IgD-negative memory B cell (primary cell): Measurements from ENCODE around the gene PBX1. TPM values are rescaled to one million over a fixed set of nuclear protein-coding genes. Genes with fewer than 3 reads are reported as not detected.

Source experiments
- H3K27ac Mint-ChIP-seq, 3 donors: one replicate each; pipeline ENCODE4 v1.8.0; 2020 to 2022; ENCODE audit warnings: mild to moderate bottlenecking in 3 of 3, mixed read lengths in 3 of 3, moderate library complexity in 1 of 3
- H3K27me3 Mint-ChIP-seq: one replicate; pipeline ENCODE4 v1.8.0; 2021; ENCODE audit warnings: mixed read lengths
- H3K36me3 Mint-ChIP-seq: one replicate; pipeline ENCODE4 v1.8.0; 2020; ENCODE audit warnings: mild to moderate bottlenecking, mixed read lengths
- H3K4me1 Mint-ChIP-seq, 3 donors: one replicate each; pipeline ENCODE4 v1.8.0; 2020 to 2022; ENCODE audit warnings: mixed read lengths in 3 of 3, mild to moderate bottlenecking in 1 of 3
- H3K4me3 Mint-ChIP-seq, 4 donors: one replicate each; pipeline ENCODE4 v1.8.0; 2020 to 2022; ENCODE audit warnings: mild to moderate bottlenecking in 4 of 4, mixed read lengths in 4 of 4, moderate library complexity in 3 of 4
- H3K9me3 Mint-ChIP-seq, 3 donors: one replicate each; pipeline ENCODE4 v1.8.0; 2020 to 2021; ENCODE audit warnings: mixed read lengths in 3 of 3, mild to moderate bottlenecking in 1 of 3
- polyA plus RNA-seq: library from polyadenylated mRNA; unstranded; fragments of 300-500 nt; fragmentation: Illumina TruSeq; gene quantifications from one replicate; pipeline ENCODE4 v1.2.3, GENCODE V29; 2021

The PBX1 gene
- polyA plus RNA-seq, 1 donor from 2014 or later: 0.34 TPM

GRCh38 chr1:164703463-164703862 is 144.5 kb downstream of the PBX1 start:
- H3K36me3 Mint-ChIP-seq: no peaks in the 10 kb centered on the region
- H3K9me3 Mint-ChIP-seq: no peaks in the 10 kb centered on the region
- no peak overlapping the region for H3K27ac Mint-ChIP-seq
- no peak overlapping the region for H3K4me3 Mint-ChIP-seq
- H3K27me3 Mint-ChIP-seq: peaks cover 6% of the 10 kb centered on the region
- H3K4me1 Mint-ChIP-seq: no peaks in the 10 kb centered on the region

- Mint-ChIP-seq H3K36me3 (no peaks in the 10 kb centered on the region), H3K4me3 (no peak overlapping the region), H3K9me3 (no peaks in the 10 kb centered on the region), H3K27ac (no peak overlapping the region), H3K4me1 (no peaks in the 10 kb centered on the region), H3K27me3 (peaks cover 6% of the 10 kb centered on the region)
Observed at GRCh38 chr1:164703960-164704411, 145.0 kb downstream of the PBX1 start.

GRCh38 chr1:164704954-164705353 is 146.0 kb downstream of the PBX1 start:
- peaks cover 6% of the 10 kb centered on the region for H3K27me3 Mint-ChIP-seq
- no peak overlapping the region for H3K4me3 Mint-ChIP-seq

GRCh38 chr1:164706606-164706987 is 147.6 kb downstream of the PBX1 start:
- no peaks in the 10 kb centered on the region for H3K4me1 Mint-ChIP-seq
- H3K9me3 Mint-ChIP-seq: no peaks in the 10 kb centered on the region
- H3K27ac Mint-ChIP-seq: no peak overlapping the region
- H3K27me3 Mint-ChIP-seq: peaks cover 8% of the 10 kb centered on the region
- no peak overlapping the region for H3K4me3 Mint-ChIP-seq
- H3K36me3 Mint-ChIP-seq: no peaks in the 10 kb centered on the region

More at GRCh38 chr1:164704954-164705353, 146.0 kb downstream of the PBX1 start:
- H3K36me3 Mint-ChIP-seq: no peaks in the 10 kb centered on the region
- H3K9me3 Mint-ChIP-seq: no peaks in the 10 kb centered on the region
- no peaks in the 10 kb centered on the region for H3K4me1 Mint-ChIP-seq
- H3K27ac Mint-ChIP-seq: no peak overlapping the region

- Mint-ChIP-seq H3K9me3 (peaks cover 0 to 2% (median 0%) of the 10 kb centered on the region in 3 donors), H3K4me1 (no peaks in the 10 kb centered on the region), H3K4me3 (no peak overlapping the region)
Observed at GRCh38 chr1:164707868-164708331, 148.9 kb downstream of the PBX1 start.

GRCh38 chr1:164708596-164708995 is 149.6 kb downstream of the PBX1 start:
- peaks cover 0 to 2% (median 0%) of the 10 kb centered on the region in 3 donors for H3K9me3 Mint-ChIP-seq
- no peak overlapping the region for H3K27ac Mint-ChIP-seq
- peaks cover 9% of the 10 kb centered on the region for H3K27me3 Mint-ChIP-seq
- no peak overlapping the region for H3K4me3 Mint-ChIP-seq
- H3K36me3 Mint-ChIP-seq: no peaks in the 10 kb centered on the region
- no peaks in the 10 kb centered on the region for H3K4me1 Mint-ChIP-seq

More at GRCh38 chr1:164707868-164708331, 148.9 kb downstream of the PBX1 start:
- Mint-ChIP-seq H3K27me3 (peaks cover 10% of the 10 kb centered on the region), H3K36me3 (no peaks in the 10 kb centered on the region), H3K27ac (no peak overlapping the region)

- H3K36me3 Mint-ChIP-seq: no peaks in the 10 kb centered on the region
- no peak overlapping the region for H3K27ac Mint-ChIP-seq
- H3K9me3 Mint-ChIP-seq: peaks cover 0 to 2% (median 0%) of the 10 kb centered on the region in 3 donors
- no peaks in the 10 kb centered on the region for H3K4me1 Mint-ChIP-seq
- H3K27me3 Mint-ChIP-seq: peaks cover 9% of the 10 kb centered on the region
- H3K4me3 Mint-ChIP-seq: no peak overlapping the region
Observed at GRCh38 chr1:164709126-164709525, 150.1 kb downstream of the PBX1 start.

GRCh38 chr1:164709541-164710278 is 150.7 kb downstream of the PBX1 start:
- no peak overlapping the region for H3K4me3 Mint-ChIP-seq
- H3K9me3 Mint-ChIP-seq: peaks cover 0 to 2% (median 0%) of the 10 kb centered on the region in 3 donors
- peaks cover 9% of the 10 kb centered on the region for H3K27me3 Mint-ChIP-seq
- no peak overlapping the region for H3K27ac Mint-ChIP-seq
- H3K36me3 Mint-ChIP-seq: no peaks in the 10 kb centered on the region
- H3K4me1 Mint-ChIP-seq: no peaks in the 10 kb centered on the region

- H3K36me3 Mint-ChIP-seq: no peaks in the 10 kb centered on the region
- H3K27ac Mint-ChIP-seq: no peak overlapping the region
- peaks cover 0 to 4% (median 0%) of the 10 kb centered on the region in 3 donors for H3K4me1 Mint-ChIP-seq
- no peak overlapping the region for H3K4me3 Mint-ChIP-seq
- peaks cover 0 to 3% (median 2%) of the 10 kb centered on the region in 3 donors for H3K9me3 Mint-ChIP-seq
- H3K27me3 Mint-ChIP-seq: peaks cover 6% of the 10 kb centered on the region
Observed at GRCh38 chr1:164712131-164713036, 153.4 kb downstream of the PBX1 start.

GRCh38 chr1:164713456-164714207 is 154.6 kb downstream of the PBX1 start:
- Mint-ChIP-seq H3K36me3 (no peaks in the 10 kb centered on the region), H3K4me1 (peaks cover 0 to 4% (median 0%) of the 10 kb centered on the region in 3 donors), H3K9me3 (peaks cover 0 to 3% (median 2%) of the 10 kb centered on the region in 3 donors), H3K4me3 (no peak overlapping the region), H3K27me3 (peaks cover 6% of the 10 kb centered on the region), H3K27ac (no peak overlapping the region)

GRCh38 chr1:164716992-164717703 is 158.2 kb downstream of the PBX1 start:
- H3K4me1 Mint-ChIP-seq: peaks cover 0 to 9% (median 0%) of the 10 kb centered on the region in 3 donors
- H3K9me3 Mint-ChIP-seq: peaks cover 0 to 3% (median under 1%) of the 10 kb centered on the region in 3 donors
- H3K36me3 Mint-ChIP-seq: no peaks in the 10 kb centered on the region
- no peak overlapping the region for H3K27ac Mint-ChIP-seq
- H3K27me3 Mint-ChIP-seq: peaks cover 4% of the 10 kb centered on the region
- H3K4me3 Mint-ChIP-seq: no peak overlapping the region

- Mint-ChIP-seq H3K27ac (no peak overlapping the region), H3K9me3 (peaks cover 0 to 3% (median 0%) of the 10 kb centered on the region in 3 donors), H3K27me3 (peaks cover 4% of the 10 kb centered on the region), H3K36me3 (no peaks in the 10 kb centered on the region), H3K4me1 (peaks cover 0 to 9% (median 0%) of the 10 kb centered on the region in 3 donors), H3K4me3 (no peak overlapping the region)
Observed at GRCh38 chr1:164718821-164719220, 159.8 kb downstream of the PBX1 start.

GRCh38 chr1:164719676-164720439 is 160.9 kb downstream of the PBX1 start:
- Mint-ChIP-seq H3K9me3 (peaks cover 0 to 3% (median 0%) of the 10 kb centered on the region in 3 donors), H3K27me3 (peaks cover 3% of the 10 kb centered on the region), H3K4me3 (no peak overlapping the region), H3K4me1 (peaks cover 0 to 9% (median 0%) of the 10 kb centered on the region in 3 donors), H3K27ac (no peak overlapping the region), H3K36me3 (no peaks in the 10 kb centered on the region)
